ENCODE measurements around the gene TAMALIN.
A peak's percentile ranks its signal among the peaks of the same experiment; 100 is the strongest.

The TAMALIN gene

DNA sequence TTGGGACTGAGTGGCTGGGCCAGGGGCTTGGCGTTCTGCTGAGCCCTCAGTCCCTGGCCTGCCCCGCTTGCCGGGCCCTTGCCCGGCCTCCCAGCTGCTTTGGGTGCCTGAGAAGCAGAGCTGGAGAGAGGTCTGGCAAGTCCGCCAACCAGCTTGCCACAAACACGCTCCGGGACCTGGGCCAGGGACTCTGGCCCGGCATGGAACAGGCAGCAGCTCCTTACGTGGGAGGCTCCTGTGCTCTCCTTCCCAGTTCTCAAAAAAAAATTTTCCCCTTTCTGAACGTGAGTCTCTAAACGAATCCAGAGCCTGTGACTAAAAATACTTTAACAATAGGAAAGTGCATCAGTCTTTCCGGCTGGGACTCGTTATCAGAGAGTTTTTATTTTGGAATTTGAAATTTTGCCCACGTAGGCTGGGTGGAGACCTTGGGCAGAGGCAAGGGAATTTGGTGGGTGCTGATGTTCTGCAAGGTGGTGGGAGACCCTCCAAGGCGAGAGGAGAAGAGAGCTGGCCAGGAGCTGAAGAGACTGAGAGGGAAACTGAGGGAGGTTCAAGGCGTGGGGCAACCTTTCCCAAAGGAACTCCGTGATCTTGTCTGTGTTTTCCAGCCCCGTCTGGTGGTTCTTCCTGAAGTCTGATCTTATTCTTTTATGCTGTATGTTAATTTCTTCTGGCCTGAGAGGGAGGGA is 37.7 kb downstream of the TAMALIN start:
- no peak for TF ChIP-seq CTCF (conservative IDR thresholded peaks at IDR 0.05; ENCODE audit: low read length)
- DNase-seq (ENCODE audit: low read depth), result peak; percentile 98
- H3K4me3 ChIP-seq (ENCODE audit: low read length), result peak overlapping the region; percentile 15

DNA sequence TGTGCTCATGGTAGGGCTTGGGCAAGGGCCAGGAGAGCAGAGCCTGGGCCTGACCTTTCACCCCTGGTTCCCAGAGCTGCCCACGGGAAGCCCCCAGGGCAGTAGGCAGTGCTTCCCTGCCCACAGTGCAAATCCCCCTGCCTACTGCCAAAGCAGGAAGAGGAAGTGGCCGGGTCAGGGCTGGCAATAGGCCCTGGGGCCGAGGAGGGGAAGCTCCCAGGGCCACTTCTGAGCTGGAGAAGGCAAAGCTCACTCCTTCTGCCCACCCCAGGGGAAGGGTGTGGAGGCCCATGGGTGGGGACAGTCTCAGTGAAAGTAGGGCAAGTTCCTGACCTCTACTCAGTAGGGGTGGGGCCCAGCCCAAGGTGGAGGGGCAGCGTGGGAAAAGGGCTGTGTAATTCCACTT is 39.1 kb downstream of the TAMALIN start:
- H3K4me3 ChIP-seq (ENCODE audit: low read length), result no peak overlapping the region
- TF ChIP-seq CTCF (conservative IDR thresholded peaks at IDR 0.05; ENCODE audit: low read length), result no peak
- DNase-seq (ENCODE audit: low read depth), result no peak

DNA sequence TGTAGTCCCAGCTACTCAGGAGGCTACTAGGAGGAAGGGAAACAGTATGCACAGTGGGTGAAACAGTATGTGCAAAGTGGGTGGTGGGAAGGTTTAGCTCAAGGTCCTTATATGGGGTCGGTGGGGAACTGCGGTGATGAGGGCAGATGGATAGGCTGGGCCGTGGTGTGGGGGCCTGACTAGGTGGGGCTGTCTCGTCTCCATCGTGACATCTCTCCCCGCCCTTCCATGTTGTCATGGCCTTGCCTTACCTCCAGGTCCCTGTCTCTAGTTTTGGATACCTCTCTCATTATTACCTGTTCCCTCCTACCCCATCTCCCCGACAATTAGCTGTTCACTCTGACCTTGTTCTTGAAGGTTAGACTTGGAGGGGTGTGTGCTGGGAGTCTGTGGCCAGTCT is 40.1 kb downstream of the TAMALIN start:
- no peak for DNase-seq (ENCODE audit: low read depth)
- no peak for TF ChIP-seq CTCF (conservative IDR thresholded peaks at IDR 0.05; ENCODE audit: low read length)
- no peak overlapping the region for H3K4me3 ChIP-seq (ENCODE audit: low read length)

- no peak for TF ChIP-seq CTCF (conservative IDR thresholded peaks at IDR 0.05; ENCODE audit: low read length)
- no peak overlapping the region for H3K4me3 ChIP-seq (ENCODE audit: low read length)
- DNase-seq (ENCODE audit: low read depth), result no peak
Measured at GRCh38 chr12:52049286-52049685, 42.5 kb downstream of the TAMALIN start.

GRCh38 chr12:52049688-52050087 is 42.9 kb downstream of the TAMALIN start:
- no peak overlapping the region for H3K4me3 ChIP-seq (ENCODE audit: low read length)
- no peak for TF ChIP-seq CTCF (conservative IDR thresholded peaks at IDR 0.05; ENCODE audit: low read length)

DNA sequence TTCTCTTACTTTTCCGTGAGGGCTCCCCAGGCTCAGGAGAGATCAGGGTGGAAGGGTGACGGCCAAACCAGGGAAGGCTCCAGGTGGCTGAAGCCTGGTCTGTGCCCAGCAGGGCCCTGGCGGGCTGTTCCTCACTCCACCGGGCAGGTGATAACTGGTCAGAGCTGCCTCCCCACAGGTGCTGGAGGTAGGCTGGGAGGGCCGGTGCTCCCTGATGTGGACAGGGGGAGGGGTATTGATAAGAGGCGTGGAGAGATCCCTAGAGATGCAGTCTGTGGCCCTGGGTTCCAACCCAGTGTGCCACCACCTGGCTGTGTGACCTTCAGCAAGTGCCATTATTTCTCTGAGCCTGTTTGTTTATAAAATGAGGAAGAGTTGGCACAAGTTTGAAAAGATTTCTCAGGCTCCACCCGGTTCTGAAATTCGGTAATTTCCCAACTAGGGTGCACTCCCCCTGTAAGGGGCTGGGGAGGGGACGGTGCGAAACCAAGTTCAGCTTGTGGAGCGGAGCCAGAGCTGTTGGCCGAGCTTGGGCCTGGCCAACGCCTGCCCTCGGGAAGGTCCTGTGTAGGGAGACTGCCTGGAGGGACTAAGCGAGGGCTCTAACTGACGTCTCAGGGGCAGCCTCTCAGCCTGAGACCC is 43.5 kb downstream of the TAMALIN start:
- H3K4me3 ChIP-seq (ENCODE audit: low read length), result peak overlapping the region; percentile 69
- no peak for TF ChIP-seq CTCF (conservative IDR thresholded peaks at IDR 0.05; ENCODE audit: low read length)
- no peak for DNase-seq (ENCODE audit: low read depth)

More at GRCh38 chr12:52049688-52050087, 42.9 kb downstream of the TAMALIN start:
- no peak for DNase-seq (ENCODE audit: low read depth)
